Measurements from ENCODE around the gene NAALADL2.

Gene NAALADL2

GRCh38 chr3:175670557-175670956 lies 811.4 kb downstream of the NAALADL2 start:
- TF ChIP-seq, protein P1, sequence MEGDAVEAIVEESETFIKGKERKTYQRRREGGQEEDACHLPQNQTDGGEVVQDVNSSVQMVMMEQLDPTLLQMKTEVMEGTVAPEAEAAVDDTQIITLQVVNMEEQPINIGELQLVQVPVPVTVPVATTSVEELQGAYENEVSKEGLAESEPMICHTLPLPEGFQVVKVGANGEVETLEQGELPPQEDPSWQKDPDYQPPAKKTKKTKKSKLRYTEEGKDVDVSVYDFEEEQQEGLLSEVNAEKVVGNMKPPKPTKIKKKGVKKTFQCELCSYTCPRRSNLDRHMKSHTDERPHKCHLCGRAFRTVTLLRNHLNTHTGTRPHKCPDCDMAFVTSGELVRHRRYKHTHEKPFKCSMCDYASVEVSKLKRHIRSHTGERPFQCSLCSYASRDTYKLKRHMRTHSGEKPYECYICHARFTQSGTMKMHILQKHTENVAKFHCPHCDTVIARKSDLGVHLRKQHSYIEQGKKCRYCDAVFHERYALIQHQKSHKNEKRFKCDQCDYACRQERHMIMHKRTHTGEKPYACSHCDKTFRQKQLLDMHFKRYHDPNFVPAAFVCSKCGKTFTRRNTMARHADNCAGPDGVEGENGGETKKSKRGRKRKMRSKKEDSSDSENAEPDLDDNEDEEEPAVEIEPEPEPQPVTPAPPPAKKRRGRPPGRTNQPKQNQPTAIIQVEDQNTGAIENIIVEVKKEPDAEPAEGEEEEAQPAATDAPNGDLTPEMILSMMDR (IDR thresholded peaks at IDR 0.05; ENCODE audit: insufficient read depth, low read depth, low read length, missing control alignments) = no peak
- no peak overlapping the region for H3K4me3 ChIP-seq (ENCODE audit: low read depth, low read length)
- DNase-seq (ENCODE audit: low read depth) = no peak

- no peak for DNase-seq (ENCODE audit: low read depth)
- H3K4me3 ChIP-seq (ENCODE audit: low read depth, low read length) = no peak overlapping the region
- TF ChIP-seq, protein P1 (IDR thresholded peaks at IDR 0.05; ENCODE audit: insufficient read depth, low read depth, low read length, missing control alignments) = no peak
Observed at GRCh38 chr3:175672119-175672689, 813.1 kb downstream of the NAALADL2 start.

DNA sequence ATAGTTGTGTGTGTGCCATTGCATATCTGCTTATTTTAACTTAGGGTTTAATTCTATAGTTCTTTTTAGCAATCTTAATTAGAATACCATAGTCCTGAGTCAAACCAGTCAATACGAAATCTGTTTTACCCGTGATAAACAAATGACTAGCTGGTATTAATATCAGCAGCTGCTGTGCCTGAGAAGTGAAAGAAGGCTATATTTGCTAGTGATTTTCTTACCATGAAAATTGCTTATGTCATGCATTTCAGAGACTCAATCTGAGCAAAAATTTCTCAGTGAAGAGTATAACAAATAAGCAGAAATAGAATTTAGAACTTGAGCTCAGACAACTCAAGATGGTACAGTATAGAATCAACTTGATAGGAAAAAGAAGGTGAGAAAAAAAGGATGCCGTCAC lies 820.4 kb downstream of the NAALADL2 start:
- TF ChIP-seq, protein P1 (IDR thresholded peaks at IDR 0.05; ENCODE audit: insufficient read depth, low read depth, low read length, missing control alignments) = no peak
- no peak for DNase-seq (ENCODE audit: low read depth)
- H3K4me3 ChIP-seq (ENCODE audit: low read depth, low read length) = no peak overlapping the region

DNA sequence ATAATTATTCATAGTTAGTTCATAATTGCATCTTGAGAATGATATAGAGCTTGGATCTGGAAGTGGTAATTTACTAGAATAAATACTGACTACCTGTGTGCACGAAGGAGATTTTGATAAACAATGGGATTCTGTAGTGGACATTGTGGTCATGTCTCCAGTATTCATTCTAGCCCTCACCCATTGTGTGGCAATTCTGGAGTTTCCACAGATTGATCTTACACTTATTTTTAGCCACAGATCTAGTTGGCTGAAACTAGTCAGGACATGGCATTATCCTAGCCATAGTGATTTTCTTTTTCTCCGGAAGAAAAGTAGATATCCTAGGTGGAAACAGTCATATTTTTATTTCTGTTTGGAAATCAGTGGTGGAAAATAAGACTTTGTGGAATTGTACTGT lies 833.1 kb downstream of the NAALADL2 start:
- H3K4me3 ChIP-seq (ENCODE audit: low read depth, low read length) = peak overlapping the region; percentile 23; the same call in 1 of the 2 replicates
- TF ChIP-seq, protein P1 (IDR thresholded peaks at IDR 0.05; ENCODE audit: insufficient read depth, low read depth, low read length, missing control alignments) = no peak
- no peak for DNase-seq (ENCODE audit: low read depth)

DNA sequence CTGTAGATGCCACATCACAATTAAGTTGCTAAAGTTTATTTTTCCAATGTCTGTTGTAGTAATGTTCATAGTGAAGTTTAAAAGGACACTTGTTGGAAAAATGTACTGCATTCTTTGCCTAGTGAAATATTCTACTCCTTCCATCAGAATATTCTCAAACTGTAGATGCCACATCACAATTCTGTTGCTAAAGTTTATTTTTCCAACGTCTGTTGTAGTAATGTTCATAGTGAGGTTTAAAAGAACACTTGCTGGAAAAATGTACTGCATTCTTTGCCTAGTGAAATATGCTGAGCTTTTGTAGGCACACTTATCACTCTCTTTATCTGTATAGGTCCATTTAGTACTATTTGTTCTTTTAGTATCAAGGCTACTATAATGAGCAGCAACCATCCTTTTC lies 836.1 kb downstream of the NAALADL2 start:
- DNase-seq (ENCODE audit: low read depth) = no peak
- no peak overlapping the region for H3K4me3 ChIP-seq (ENCODE audit: low read depth, low read length)
- TF ChIP-seq, protein P1 (IDR thresholded peaks at IDR 0.05; ENCODE audit: insufficient read depth, low read depth, low read length, missing control alignments) = no peak

DNA sequence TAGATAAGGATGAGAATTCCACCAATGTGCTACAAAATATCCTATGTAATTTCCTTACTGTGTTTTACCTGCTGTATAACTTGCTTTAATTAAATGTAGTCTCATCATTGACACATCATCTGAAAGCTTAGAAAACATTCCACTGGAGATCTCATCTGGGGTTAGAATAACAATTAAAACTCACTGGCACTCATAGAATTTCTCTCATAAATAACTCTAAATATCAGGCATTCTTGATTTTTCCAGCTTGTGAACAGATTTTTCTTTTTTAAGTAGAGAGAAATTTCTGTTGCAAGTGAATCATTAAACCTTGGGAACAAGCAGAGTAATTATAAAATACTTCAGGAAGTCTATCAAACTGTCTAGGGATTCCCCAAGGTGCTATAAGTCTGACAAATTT lies 843.8 kb downstream of the NAALADL2 start:
- no peak for DNase-seq (ENCODE audit: low read depth)
- TF ChIP-seq, protein P1 (IDR thresholded peaks at IDR 0.05; ENCODE audit: insufficient read depth, low read depth, low read length, missing control alignments) = no peak
- no peak overlapping the region for H3K4me3 ChIP-seq (ENCODE audit: low read depth, low read length)

Data from GM12865 (cell line).